Measurements from ENCODE around the gene FANCB.

FANCB gene

DNA sequence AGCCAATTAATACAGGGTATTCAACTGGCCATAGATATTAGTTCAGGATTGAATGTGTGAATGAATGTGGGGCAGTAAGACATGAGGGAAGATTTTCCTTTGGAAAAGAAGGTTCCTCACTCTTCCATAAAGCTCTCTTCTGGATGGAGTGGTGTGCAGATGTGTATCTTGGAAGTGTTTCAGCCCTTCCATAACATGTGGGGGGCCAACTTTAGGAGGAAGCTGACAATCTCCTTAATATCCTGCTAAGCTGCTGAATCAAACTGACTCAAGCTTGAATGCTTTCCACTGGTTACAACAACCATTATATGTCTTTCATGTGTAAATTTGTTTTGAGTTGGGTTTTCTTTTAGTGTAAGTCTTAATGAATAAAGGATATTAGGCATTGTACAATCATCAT, 40.3 kb downstream of the FANCB start:
- DNase-seq (ENCODE audit: low read depth), result no peak

DNA sequence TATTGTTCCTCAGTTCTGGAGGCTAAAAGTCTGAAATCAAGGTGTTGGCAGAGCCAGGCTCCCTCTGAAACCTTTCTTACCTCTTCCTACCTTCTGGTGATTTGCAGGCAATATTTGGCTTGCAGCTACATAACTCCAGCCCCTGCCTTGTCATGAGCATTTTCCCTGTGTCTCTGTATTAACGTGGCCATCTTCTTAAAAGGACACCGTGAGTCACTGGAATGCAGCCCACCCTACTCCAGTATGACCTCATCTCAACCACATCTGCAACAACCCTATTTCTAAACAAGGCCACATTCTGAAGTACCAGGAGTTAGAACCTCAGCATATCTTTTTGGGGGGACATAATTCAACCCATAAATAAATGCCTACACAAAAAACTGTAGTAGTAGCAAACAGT, 40.7 kb downstream of the FANCB start:
- DNase-seq (ENCODE audit: low read depth), result no peak

DNA sequence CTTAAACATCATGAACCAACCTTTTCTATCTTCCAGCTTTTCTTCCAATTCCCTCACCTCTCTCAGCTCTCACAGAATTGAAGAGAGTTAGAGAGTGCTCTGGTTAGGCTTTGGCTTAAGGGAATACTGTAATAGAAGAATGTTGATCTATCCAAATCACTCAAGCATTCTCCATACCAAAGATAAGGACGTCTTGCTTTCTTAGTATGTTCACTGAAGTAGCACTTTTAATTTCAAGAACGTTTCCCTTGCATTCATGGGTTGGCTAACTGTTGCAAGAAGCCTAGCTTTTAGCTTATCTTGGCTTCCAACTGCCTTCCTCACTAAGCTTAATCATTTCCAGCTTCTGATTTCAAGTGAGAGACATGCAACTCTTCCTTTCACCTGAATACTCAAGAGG, 43.2 kb downstream of the FANCB start:
- no peak for DNase-seq (ENCODE audit: low read depth)

DNA sequence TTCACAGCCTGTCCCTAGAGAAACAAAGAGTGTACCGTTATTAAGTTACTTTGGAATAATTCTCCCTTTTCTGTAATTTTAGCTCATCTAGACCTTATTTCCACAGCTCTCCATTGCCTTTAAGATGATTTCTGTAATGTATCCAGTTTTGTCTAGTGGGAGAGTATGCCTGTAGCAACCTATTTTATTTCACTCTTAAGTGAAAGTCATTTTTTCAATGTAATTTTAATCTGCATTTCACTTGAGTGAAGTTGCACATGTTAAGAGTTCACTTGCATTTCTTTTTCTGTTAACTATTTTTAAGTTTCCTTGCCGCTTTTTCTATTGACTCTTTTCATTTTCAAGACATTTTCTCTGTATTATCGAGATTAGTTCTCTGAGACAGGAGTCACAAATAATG, 46.5 kb downstream of the FANCB start:
- no peak for DNase-seq (ENCODE audit: low read depth)

DNA sequence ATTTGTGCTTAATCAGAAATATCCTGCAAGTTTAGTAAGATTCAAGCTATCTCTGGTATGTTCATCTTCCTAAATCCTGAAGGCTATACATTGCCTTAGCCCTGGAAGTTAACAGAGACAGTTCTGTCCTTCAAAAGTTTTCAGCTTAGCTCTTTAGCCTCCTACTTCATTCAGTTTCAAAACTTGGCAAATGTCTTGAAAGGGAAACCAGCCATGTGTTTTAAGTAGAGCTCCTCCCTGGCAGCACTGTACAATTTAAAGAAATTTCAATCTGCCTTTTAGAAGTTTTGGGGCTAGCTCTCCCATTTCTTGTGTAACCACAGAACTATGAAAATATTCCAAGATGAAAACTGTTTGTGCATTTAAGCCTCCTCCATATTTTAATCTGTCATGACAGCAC, 47.0 kb downstream of the FANCB start:
- DNase-seq (ENCODE audit: low read depth), result no peak

DNA sequence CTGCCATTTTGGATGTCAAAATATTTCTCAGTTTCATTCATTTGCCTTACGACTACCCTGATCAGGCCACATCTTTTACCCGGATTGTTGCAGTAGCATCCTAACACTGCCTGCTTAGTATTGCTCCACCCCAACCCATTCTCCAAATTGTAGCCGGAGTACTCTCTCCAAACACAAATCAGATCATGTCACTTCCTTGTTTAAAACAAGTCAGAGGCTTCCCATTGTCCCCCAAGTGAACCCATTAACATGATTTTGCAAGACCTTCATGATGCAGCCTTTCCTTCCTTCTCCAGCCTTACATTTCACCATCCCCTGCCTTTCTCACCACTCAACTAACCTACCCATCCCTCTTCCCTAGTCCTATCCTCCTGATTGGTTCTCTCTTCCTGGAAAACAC, 53.1 kb downstream of the FANCB start:
- DNase-seq (ENCODE audit: low read depth), result no peak

DNA sequence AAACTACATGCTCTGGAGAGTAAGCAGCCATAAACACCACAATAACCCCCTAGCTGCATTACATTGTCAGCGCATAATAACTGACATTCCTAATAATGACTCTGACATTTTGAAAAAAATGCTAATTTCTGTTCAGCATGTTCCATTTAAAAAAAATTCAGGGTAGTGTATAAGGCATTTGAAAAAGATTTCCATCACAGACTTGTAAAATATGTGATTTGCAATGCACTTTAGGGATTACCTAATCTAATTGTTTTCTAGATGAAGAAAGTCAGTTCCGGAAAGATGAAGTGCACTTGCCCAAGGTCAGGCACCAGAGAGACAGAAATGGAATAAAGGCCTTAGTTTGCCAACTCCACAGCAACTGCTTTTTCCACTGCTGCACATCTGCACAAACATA, 55.3 kb downstream of the FANCB start:
- no peak for DNase-seq (ENCODE audit: low read depth)

DNA sequence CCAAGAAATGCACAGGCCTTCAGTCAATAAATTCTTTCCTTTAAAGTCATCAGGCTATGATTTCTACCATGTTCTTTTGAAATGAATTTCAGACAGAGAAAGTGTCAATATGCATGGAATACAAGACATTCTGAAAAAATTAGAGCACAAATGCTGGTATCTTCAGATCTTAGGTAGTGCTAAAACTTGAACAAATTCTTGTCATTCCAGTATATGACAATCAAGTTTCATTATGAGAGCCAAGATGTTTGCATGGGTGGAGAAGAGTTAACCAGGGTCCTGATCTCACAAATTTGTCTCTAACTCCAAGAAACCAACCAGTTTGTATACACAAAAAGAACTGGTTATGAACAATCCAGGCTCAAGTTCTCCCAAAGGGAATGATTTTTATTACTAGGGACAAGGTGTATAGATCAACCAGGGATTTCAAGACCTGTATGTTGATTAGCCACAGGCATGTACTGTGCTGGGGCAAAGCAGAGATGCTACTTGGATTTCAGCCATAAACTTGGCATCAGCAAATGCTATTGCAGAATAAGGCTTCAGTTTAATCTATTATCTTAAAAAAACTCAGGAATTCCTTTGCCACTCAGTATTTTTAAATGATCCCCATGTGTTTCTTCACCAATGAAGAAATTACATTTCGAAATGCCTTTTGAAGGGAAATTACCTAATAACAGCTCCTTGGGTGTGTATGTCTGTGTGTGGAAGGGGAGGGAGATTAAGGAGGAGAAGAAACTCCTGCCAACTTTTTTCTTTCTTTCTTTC, 69.7 kb downstream of the FANCB start:
- no peak for DNase-seq (ENCODE audit: low read depth)

DNA sequence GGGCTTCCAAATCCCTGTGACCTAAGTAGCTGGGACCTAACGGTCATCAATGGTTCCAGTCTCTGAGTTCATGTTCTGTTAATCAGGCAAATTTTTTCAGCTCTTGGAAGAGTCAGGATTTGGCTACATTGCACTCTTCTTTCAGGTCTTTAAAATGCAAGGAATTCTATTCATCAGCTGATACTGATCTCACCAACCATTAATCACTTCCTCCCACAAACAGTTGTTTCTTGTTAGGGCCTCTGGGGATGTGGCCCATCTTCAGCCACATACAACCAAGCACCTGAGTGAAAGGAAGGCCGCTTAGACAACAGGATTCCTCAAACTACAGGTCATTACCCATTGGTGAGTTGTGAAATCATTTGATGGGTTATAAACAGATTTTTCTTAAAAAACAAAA, 71.7 kb downstream of the FANCB start:
- no peak for DNase-seq (ENCODE audit: low read depth)

DNA sequence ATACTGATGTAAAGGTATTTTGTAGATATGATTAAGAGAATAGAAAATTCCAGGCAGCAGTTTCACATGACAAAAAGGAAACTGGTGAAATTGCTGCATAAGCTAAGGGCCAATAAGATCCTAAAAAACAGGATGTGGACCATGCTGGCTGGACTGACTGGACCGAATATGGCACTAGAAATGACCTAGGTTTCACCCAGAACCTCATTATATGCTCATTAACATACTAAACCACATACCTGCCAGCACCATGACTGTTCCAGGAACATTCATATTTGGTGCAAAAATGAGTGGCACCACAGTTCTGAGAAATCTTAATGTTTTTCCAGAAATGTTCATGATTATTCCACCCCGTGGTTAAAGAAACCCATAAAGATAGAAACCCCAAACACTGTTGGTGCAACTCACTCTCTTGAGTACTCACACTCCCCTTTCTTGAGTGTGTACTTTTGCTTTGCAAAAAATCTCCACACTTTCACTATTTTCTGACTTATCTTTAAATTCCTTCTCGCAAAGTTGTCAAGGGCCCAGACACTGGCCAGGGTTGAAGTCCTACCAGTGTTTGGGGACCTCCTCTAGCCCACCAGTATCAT, 74.0 kb downstream of the FANCB start:
- no peak for DNase-seq (ENCODE audit: low read depth)

All from activated T-cell treated with anti-CD3 and anti-CD28 coated beads for 48 hours (primary cell).